NCI-H526 treated with DMSO at 0.1 percent for 48 hours (cell line): ENCODE data around the gene HES7.
A peak's percentile ranks its signal among the peaks of the same experiment; 100 is the strongest.

Experiments used
- DNase-seq: peaks from one replicate; lab custom pipeline; 2025; lab: John Stamatoyannopoulos, UW

The HES7 gene

GRCh38 chr17:8155231-8155995, 31.5 kb upstream of the HES7 start:
- no peak for DNase-seq

- DNase-seq = no peak
Observed at GRCh38 chr17:8154608-8155155, 30.8 kb upstream of the HES7 start.

GRCh38 chr17:8153957-8154607, 30.2 kb upstream of the HES7 start:
- DNase-seq = peak; percentile 14

- no peak for DNase-seq
Observed at GRCh38 chr17:8153525-8153956, 29.6 kb upstream of the HES7 start.

GRCh38 chr17:8153031-8153451, 29.1 kb upstream of the HES7 start:
- DNase-seq = no peak

GRCh38 chr17:8152112-8152775, 28.3 kb upstream of the HES7 start, which contains the start of gene PER1:
Gene PER1 (minus strand): TSS chr17:8152404. CDS start chr17:8150706, 1,698 bp downstream.
- peak; percentile 69 for DNase-seq

- DNase-seq = no peak
Observed at GRCh38 chr17:8151641-8152111, 27.8 kb upstream of the HES7 start.

- DNase-seq = no peak
Observed at GRCh38 chr17:8151120-8151640, 27.3 kb upstream of the HES7 start.

- no peak for DNase-seq
Observed at GRCh38 chr17:8150194-8151119, 26.6 kb upstream of the HES7 start.

- DNase-seq = no peak
Observed at GRCh38 chr17:8149419-8150193, 25.7 kb upstream of the HES7 start.

- no peak for DNase-seq
Observed at GRCh38 chr17:8148560-8148959, 24.7 kb upstream of the HES7 start.

- DNase-seq = no peak
Observed at GRCh38 chr17:8147805-8148404, 24.0 kb upstream of the HES7 start.

- no peak for DNase-seq
Observed at GRCh38 chr17:8147141-8147804, 23.4 kb upstream of the HES7 start.

- DNase-seq = no peak
Observed at GRCh38 chr17:8146381-8147140, 22.7 kb upstream of the HES7 start.

- DNase-seq = no peak
Observed at GRCh38 chr17:8145811-8146210, 21.9 kb upstream of the HES7 start.

- no peak for DNase-seq
Observed at GRCh38 chr17:8144401-8145231, 20.7 kb upstream of the HES7 start.

- DNase-seq = no peak
Observed at GRCh38 chr17:8143581-8144400, 19.9 kb upstream of the HES7 start.
